Fibroblast of gingiva (primary cell): ENCODE data around the gene KCTD6.
A peak's percentile ranks its signal among the peaks of the same experiment; 100 is the strongest.

ENCODE experiments used
- DNase-seq: peaks from one replicate; pipeline ENCODE4 v3.0.0-alpha.2; 2011; ENCODE audit warnings: low read depth

Gene KCTD6

DNA sequence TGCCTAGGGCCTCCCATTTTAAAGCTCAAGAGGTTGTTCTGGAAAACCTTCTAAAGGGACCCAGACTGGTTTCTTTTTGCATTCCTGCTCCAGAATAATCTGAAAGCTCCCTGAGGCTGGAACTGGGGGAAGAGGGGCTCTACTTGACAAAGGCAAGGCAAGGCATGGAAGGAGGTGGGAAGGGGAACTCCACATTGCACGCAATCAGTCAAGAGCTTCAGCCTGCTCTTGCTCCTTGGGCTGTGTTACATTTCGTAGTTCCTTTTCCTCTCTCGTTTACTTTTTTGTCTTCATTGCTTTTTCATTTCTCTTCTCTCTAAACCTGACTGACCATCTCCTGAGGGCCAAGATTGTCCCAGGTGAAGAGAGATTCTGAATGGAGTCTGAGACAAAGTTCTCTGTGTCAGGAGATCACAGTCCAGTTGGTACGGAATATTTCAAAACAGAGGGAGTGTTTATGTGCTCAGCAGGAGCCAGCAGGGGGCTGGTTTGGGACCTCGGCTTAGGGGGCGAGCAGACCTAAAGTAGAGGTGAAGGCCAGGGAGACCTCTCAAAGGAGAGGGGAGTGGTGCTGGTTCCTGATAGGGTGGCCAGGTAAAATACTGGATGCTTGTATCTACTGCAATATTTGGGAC is 6.0 kb upstream of the KCTD6 start:
- DNase-seq: no peak

DNA sequence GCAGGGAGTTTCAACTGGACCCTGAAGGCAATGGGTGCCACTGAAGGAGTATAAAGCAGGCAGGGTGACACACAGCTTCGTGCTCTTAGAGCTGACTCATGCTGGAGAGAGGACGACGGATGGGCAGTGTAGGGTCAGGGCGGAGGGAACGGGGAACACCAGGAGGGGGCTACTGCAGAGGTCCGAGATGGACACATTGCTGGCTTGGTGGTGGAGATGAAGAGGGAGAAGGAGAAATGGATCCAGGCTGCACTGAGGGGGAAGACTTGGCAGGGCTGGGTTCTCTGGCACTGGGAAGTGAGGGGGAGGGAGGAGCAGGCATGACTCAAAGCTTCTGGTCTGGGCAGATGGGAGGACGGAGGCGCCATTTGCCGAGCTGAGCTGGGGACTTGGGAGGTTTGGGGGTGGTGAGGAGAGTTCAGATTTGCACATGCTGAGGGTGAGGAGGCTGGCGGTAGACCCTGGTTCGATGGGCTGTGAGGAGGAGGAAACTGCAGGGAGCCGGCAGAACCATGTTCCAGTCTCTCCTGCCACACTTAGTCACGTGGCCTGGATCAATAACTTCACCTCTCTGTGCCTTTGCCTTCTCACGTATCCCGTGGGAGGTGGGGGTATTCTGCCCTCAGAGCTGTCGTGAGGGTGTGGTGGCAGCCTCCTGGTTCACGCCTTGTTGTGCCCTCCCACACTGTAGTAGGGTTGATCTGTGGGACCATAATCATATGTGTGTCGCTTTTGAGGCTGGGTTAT is 4.6 kb upstream of the KCTD6 start:
- DNase-seq: peak; percentile 43

DNA sequence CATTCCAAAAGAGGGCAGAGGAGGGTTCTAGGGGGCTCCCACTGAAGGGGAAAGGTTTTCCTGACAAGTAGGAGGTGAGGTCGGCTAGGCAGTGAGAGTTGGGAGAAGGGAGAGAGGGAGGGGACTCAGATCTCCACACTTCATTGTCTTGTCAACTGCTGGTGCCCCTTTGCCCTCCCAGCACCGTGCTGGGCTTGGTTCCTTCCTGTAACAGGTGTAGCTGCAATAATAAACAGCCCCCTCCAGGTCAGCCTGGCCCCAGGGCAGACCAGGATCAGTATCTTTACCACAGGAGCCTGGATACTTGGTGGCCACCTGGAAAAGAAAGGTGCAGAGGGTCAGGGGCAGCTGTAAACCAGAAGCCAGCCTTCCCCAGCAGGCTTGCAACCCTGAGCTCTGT is 2.9 kb upstream of the KCTD6 start:
- no peak for DNase-seq

DNA sequence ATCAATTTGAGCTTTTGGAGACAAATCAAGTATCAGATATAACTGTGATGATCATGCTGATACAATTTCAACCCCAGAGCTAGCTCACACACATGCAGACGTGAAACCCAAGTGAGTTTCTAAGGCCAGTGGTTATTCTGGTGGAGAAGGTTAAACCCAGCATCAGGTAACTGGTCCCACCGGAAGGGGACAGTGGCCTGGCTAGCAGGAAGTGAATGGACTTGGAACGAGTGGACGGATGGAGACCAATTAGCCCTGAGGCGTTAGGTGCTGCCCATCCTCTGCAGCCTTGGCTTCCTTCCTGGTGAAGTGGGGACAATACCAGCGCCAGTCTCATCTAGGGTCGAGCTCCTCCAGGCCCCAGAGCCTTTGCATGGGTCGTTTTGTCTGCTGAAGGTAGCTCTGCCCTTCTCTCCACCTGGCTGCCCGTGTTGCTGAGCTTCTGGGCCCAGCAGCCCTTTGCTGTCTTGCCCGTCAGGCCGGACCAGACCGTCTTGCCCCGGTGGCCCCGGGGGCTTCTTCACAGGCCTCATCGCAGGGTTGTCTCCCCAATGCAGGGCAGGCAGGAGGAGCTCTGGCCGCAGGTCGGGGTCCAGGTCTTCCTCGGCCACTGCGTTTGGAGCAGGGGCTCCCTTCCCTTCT is 915 bp upstream of the KCTD6 start:
- DNase-seq: no peak

DNA sequence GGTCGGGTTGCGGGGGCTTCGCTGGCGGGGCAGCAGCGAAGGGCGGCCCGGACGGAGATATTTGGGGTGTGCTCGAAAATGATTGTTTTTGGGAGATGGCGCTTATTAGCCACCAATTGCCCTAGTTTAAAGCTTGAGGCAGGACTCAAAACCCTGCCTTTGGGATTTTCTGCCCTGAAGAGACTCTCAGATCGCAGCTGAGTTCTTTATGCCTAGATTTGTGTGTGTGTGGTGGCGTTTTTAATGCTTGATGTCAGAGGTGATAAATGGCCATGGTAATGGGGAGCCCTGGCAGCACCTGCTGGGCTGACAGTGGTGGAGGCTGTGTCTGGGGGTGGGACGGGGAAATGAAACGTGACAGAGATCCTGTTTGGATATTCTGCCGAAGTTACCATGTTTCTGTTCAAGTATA is 604 bp downstream of the KCTD6 start:
- DNase-seq: no peak

DNA sequence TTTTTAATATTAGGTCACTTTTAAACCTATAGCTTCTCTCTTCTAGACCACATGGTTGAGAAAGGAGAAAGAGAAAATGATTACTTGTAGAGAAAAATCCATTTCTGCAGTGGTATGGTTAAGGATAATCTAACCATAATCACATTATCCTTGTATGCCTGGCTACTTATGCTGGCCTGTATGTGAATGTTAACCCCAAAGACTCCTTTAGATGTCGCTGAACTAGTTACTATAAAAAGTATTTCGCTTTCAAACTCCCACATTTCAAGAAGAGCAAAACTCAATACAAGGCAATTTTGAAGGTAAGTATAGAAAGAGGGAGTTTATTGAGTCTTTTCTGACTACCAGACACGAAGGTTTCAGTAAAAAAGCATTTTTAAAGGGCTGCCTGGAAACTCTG is 2.2 kb downstream of the KCTD6 start:
- no peak for DNase-seq

DNA sequence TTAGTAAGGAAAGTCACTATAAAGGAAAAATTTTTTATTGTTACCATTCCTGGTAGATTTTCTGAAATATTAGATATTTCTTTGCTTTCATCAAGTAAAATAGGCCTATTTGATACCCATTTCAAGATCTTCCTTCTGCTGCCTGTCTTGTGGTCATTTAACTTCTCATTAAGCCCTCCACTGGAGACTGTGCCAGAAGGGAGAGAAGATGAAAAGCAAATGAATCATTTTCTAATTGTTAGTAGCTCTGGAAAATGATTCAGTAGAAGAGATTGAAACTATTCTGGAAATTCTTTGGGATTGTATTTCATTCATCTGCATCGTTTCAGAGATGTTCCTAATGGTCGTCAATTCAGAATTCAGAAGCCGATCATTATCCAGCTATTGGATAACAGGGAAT is 3.2 kb downstream of the KCTD6 start:
- no peak for DNase-seq

DNA sequence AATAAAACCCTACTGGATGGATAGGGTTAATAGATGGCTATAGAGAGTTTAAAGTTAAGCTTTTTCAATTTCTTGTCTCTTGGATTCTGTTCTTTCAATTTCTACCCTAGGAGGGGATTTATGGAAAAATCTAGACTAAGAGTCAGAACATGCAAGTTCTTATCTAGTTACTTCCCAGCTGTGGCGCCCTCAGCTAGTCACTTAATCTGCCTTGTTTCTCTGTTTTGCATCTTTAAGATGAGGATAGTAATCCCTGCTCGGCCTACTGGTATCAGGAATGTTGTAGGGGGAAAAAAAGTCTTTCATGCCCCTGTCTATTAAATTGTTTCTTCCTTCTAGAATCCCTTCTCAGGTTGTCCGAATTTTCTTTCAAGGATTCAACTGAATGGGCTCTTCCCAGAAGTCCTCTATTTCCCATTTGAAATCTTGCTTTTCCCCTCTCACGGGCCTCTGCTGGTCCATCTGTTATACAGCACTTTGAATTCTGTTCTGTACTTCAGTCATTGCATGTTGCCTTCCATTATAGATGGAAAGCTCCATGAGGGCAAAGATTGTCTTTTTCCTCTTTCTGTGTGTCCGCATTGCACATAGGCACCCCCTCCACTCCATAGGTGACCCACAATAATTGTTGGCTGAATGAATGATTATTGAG is 4.4 kb downstream of the KCTD6 start:
- no peak for DNase-seq

DNA sequence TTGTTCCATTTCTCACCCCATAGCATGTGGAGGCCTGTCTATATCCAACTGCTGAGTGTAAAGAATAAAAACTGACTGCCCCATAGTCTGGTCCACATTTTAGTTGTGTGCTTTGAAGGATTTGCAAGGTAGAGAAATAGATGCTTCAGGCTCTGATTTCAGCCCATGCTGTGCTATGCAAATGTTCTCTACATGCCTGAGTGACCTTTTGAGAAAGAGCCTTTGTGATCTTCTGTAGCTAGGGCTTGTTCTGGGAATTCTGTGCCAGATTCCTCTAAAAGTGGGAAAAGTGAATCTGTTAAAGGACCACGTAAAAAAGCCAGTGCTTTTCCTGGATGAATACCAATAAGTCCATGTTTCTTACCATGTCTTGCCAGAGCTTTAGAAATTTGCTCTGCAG is 5.2 kb downstream of the KCTD6 start:
- DNase-seq: peak; percentile 21

DNA sequence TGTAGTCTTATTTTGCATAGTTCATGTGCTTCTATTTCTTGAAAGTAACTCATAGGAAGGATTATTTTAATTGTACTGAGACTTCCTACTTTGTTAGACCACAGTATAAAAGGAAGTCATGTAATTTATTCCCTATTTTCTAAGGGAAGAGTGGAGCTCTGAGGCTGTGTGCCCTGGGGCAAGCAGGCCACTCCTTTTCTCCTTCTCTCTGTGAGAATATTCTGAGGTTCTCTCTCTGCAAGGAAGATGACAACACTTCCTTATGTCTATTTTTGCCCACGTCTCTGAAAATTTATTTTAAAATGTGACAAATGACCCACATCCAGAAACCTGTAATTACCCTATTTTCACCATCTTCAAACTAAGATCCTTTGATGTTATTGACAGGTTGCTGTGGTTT is 11.0 kb downstream of the KCTD6 start:
- no peak for DNase-seq

DNA sequence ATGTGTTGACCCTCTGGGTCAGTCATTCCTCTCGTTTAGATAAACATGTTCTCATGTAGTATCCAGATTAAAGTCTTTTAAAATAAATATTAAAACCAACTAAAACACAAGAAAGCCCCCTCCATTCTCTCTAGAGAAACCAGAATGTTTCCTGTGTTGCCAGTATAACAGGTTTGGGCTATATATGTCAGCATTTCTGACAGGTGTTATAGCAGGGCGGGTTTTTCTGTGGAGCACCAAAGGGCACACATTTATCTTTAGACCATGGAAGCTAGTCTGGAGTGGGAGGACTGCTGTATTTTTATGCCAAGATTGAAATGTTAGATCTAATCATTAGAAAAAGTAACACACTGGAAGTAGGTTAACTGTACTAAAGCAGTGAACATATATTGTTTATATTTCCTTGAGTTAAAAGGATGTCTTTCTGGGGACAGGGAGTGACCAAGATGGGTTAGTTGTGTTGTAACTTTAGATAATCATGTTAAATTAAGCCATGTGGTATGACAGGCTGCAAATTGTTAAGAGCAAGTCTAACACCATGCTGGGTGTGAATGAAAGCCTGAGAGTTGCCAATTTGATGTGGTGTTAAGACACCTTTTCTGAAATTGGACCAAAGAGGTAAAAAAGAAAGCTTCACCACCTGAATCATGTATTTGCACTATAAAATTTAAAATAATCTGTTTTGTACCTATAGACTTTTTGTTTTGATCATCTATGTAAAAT is 15.6 kb downstream of the KCTD6 start:
- DNase-seq: no peak

DNA sequence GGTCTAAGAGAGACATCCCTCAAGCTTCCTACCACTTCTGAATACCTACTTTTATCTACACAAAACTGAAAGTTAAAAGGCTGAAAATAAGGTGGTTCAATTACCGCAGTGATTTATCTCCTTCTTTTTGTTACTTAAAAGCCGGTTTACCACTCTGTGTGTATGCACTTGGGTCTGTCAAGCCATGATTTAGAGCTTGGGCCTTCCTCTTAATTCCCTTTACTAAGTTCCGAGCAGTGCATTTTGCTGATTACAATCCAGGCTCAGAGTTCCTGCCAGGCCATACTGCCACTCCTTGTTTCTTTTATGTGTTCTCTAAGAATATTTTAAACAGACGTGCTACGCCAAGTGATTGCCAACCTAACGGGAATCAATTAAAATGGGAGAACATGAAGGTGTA is 16.5 kb downstream of the KCTD6 start:
- no peak for DNase-seq

DNA sequence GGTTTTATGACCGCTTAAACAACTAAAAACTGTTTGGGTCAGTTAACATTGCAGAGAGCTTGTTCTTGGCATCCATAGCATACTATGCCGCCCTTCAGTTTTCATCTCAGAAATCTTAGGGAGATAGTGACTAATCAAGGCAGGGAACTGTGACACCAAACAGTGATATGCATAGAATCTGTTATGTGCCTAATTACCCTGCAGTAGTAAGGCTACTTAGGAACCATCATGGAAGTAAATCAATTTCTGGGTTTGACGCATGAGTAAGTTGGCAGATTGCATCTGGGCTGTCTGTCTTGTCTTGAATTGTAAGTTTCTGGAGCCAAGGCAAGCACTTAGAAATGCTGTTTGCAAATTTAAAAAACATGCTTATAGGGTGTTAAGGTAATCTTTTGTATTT is 22.5 kb downstream of the KCTD6 start:
- DNase-seq: no peak

DNA sequence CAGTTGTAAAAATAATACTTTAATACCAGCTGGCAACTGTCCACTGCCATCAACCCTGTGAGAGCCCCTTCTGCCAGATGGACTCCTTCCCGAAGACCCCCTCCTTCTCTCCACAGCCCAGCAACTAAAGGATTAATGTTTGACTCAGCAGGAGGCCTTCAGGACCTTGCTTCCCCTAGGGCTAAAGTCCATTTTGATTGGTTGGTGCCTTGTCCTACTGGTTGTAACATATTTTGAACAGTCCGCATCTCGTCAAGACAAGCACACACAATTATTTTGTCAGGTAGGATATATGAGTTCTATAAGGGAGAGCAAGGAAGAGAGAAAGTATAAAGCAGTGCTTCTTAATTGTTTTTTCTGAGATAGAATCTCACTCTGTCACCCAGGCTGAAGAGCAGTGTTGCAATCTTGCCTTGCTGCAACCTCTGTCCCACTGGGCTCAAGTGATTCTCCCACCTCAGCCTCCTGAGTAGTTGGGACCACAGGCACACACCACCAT is 26.4 kb downstream of the KCTD6 start:
- no peak for DNase-seq

DNA sequence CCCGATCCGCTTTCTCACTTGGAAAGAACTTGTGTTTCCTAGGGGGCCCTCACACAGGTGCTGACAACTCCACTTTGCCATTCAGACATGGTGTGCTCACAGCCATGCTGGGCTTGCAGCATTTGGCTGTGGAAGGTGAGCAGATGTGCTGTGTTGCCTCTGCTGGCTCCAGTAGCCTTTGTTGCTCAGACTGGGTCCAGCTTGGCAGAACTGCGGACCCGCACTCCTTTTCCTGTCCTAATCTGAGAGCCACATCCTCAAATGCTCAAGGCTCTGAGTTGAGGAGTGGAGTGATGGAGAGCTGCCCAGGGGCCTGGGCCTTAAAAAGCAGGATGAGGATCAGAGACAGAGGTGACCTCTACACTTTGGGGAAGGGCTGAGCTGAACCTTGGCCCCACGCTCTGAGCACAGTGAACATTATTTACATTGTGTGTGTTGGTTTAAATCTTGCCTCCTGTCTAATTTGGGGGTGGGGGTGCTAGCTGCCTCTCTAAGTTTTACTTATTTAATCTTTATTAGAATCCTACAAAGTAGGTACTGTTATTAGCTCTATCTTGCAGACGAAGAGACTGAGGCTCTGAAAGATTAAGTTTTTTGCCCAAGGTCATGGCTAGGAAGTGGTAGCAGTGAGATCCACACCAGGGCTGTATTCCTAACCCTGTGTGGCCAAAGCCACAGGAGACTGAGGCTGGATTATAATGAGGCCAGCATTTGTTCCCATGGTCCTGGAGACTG is 27.9 kb downstream of the KCTD6 start:
- no peak for DNase-seq

DNA sequence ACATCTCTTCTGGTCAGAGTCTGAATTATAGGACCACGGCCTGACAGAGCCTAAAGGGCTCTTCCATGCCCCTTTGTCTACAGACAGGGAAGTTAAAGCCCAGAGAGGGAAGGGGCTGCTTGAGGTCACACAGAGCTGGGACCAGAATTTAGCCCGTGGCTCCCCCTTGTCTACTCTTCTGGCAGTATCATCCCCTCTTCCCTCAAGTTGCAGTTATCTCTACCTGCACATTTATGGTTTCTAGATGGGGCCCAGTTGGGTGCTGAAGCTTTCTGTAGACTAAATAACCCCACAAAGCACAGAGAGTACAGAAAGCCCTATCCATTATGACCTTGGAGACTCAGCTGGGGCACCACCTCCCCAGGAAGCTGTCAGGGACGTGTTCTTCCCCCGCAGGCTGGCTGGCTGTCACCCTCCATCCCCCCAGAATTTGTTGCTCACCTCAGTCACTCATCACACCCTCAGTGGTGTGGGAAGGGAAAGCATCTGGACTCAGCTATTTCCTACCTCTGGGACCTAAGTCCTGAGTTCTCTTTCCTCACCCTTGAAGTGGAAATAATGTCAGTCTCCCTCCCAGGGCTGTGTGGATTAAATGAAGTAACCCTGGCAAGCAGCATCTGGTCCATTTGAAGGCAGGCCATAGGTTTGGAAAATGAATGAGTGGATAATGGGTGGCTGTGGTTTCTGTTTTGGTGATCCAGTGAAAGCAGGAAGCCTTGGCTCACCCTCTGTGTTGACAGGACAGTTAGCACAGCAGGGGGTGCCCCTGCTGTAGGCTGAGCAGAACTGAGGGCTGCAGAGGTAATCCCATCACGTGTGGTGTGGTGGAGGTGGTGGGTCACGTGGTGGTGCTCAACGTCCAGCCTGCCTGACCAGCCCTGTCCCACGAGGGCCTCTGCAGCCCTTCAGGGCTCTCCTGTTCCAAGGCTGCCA is 28.8 kb downstream of the KCTD6 start:
- no peak for DNase-seq

DNA sequence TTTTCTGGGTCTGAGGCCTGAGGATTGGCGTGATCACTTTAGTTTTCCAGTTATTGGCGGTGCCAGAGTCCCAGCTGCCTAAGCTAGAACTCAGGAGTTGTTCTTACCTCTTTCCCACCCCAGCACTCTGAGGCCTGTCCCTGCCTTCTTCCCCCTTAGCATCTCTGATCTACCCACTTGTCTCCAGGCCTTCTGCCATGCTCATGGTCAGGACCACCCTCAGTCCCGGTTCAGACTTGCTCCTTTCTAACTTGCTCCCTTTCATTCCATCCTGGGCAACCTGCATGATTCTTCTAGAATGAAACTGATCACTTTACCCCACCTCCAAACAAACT is 29.4 kb downstream of the KCTD6 start:
- DNase-seq: no peak

DNA sequence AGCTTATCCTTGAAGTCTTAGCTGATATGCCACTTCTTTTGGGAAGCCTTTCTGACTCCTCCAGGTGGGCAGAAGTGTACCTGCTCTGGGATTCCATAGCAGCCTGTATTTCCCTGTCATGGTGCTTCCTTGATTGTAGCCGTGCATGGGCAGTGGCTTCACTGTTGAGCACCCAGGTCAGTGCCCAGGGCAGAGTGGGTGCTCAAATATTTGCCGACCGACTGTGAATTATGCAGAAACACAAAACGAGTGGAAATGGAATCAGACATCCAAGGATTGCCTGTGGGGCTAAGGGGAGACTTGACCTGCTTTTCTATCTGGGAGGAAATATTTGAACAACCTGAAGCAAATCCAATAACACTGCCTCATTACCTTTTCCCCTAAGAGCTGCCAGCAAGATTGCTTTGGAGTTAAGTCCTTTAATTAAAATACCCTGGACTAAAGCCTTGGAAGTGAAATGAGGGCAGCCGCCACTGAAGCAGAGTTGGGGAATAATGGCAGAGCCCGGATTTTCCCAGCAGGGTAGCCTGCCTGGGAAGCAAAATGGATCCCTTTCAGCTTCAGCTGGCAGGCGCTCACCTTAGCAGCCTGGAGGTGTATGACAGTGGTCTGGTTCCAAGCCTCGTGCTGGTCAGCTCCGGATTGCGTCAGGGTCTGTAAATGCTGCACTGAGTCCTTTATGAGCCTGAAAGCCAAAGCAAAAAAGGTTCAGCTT is 30.2 kb downstream of the KCTD6 start:
- DNase-seq: no peak

DNA sequence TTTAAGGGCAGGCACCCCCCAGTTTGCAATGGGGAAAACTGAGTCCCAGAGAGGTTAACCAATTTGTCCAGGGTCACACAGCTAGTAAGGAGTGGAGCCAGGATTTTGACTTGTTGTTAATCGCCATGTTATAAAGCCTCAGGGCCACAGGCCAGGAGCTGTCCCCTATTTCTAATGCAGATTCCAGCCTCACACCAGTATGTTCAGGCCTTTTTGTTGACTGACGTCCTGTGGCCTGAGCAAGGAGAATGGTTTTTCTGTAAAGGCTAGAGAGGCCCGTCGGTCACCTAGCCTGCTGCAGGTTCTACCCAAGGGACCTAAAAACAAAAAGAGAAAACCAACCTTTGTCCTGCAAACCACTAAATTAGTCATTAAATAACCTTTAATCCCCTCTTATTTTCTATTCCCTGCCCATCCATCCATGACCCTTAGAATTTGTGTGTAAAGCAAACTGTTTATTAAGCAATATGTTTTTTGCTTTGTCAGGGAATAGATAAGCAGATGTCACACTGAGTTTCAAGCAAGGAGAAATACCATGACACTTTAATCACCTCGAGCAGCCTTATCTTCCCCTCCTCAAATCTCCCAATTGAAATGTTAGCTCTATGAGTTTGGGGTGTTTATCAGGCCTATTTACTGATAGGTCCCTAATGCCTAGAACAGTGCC is 31.0 kb downstream of the KCTD6 start:
- no peak for DNase-seq
